Activated naive CD4-positive, alpha-beta T cell treated with anti-CD3 and anti-CD28 coated beads, Interleukin-2, amount 50 U/mL, for 72 hours (primary cell): ENCODE results near the gene SPTB. TPM values are rescaled to one million over a fixed set of nuclear protein-coding genes. Genes with fewer than 3 reads are reported as not detected.
"Not testable (repeated sequence)": the region's sequence is repeated elsewhere in the genome, so short reads cannot be mapped to it uniquely, and the experiment has no call there.

Experiments used
- ATAC-seq, 2 donors: fragments of 150-1000 bp; cut with Tn5 transposase; 2 replicates each; pipeline ENCODE4 v1.10.0; 2021; ENCODE audit warnings: mild to moderate bottlenecking in 2 of 2, moderate library complexity in 2 of 2
- DNase-seq, 2 donors: peaks; one replicate each; pipeline ENCODE4 v3.0.0; 2021 to 2022; ENCODE audit warnings: low spot score in 2 of 2
- H3K27ac Mint-ChIP-seq, 2 donors: one replicate each; pipeline ENCODE4 v1.8.0; 2022; ENCODE audit warnings: mild to moderate bottlenecking in 2 of 2, mixed read lengths in 2 of 2
- H3K36me3 Mint-ChIP-seq, 2 donors: one replicate each; pipeline ENCODE4 v1.8.0; 2022; ENCODE audit warnings: mixed read lengths in 2 of 2
- H3K9me3 Mint-ChIP-seq, 2 donors: one replicate each; pipeline ENCODE4 v1.8.0; 2022; ENCODE audit warnings: mixed read lengths in 2 of 2
- total RNA-seq, 2 donors: library from RNA; stranded (reverse); gene quantifications; one replicate each; pipeline ENCODE4 v1.2.3, GENCODE V29; 2022

Gene SPTB
- total RNA-seq, 2 donors from 2014 or later: 0.41 to 0.66 TPM

DNA sequence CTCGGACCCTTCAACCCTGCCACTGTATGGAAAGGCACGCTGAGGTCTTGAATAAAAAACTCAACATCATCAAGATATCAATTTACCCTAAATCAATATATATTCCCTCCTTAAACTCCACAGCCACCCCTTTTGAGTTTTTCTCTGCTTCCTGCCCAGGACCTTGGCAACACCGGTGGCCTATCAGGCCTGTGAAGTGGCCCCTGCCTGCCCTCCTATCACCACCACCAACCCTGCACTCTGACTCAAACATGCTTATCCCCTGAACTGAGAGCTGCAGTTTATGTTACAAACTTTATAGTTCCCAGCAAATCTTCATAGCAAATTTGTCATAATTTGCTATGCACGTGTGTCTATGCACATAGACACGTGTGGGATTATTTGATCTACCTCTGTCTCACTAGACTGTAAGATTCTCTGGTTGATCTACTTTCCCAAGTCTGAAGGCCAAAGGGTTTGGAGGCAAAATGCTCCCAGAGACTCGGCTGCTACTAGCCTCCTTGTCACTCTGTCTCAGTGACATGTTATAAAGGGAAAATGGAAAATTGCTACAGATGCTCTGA lies 63.4 kb downstream of the SPTB start:
- no peak for DNase-seq
- Mint-ChIP-seq H3K36me3 (no peaks in the 10 kb centered on the region), H3K9me3 (no peaks in the 10 kb centered on the region), H3K27ac (no peak overlapping the region)
- ATAC-seq: no peak

GRCh38 chr14:64815257-64815656 lies 64.5 kb downstream of the SPTB start:
- no peaks in the 10 kb centered on the region for H3K9me3 Mint-ChIP-seq
- DNase-seq (no peak), ATAC-seq (no peak)
- no peak overlapping the region for H3K27ac Mint-ChIP-seq
- H3K36me3 Mint-ChIP-seq: no peaks in the 10 kb centered on the region

- ATAC-seq (peak in 1 of 2 donors; percentile 49), DNase-seq (peak in 1 of 2 donors; percentile 17)
- Mint-ChIP-seq H3K9me3 (no peaks in the 10 kb centered on the region), H3K36me3 (no peaks in the 10 kb centered on the region), H3K27ac (no peak overlapping the region)
Measured at GRCh38 chr14:64812412-64812811, 67.3 kb downstream of the SPTB start.

GRCh38 chr14:64811676-64812075 lies 68.0 kb downstream of the SPTB start:
- Mint-ChIP-seq H3K36me3 (no peaks in the 10 kb centered on the region), H3K9me3 (no peaks in the 10 kb centered on the region), H3K27ac (no peak overlapping the region)
- DNase-seq (no peak), ATAC-seq (no peak)

- H3K9me3 Mint-ChIP-seq: no peaks in the 10 kb centered on the region
- H3K36me3 Mint-ChIP-seq: no peaks in the 10 kb centered on the region
- H3K27ac Mint-ChIP-seq: no peak overlapping the region
- DNase-seq (no peak), ATAC-seq (no peak)
Measured at GRCh38 chr14:64808449-64808848, 71.3 kb downstream of the SPTB start.

GRCh38 chr14:64807551-64807950 lies 72.2 kb downstream of the SPTB start:
- Mint-ChIP-seq H3K36me3 (no peaks in the 10 kb centered on the region), H3K27ac (no peak overlapping the region), H3K9me3 (no peaks in the 10 kb centered on the region)
- DNase-seq (no peak), ATAC-seq (no peak)

DNA sequence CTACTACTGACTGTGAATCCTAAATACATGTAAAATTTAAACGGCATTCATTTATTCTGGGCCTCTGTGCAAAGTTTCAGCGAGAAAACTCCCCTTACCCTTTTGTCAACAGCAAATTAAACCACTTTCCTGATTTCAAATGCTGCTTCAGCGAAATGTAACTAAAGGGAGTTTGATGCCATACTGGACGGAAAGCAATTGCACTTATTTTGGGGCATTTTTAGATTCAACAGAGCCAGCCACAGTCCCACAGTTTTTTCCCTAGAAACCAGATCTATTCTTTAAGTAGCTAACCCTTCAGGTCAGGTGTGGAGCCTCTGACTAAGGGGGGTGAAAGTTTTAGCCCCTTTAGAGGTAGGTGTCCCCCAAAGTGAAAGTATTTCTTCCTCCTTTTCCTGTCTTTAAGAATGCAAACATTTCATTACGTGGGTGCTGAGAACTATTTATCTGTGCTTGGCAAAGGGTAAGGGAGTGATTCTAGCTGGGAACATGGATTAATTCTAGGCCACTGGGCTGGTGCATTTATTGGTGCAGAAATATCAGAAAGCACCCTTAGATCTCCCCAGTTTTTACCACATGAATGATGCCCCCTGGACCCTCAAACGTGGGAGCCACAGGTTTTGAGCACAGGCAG lies 72.7 kb downstream of the SPTB start:
- DNase-seq: no peak
- no peak for ATAC-seq
- H3K36me3 Mint-ChIP-seq: no peaks in the 10 kb centered on the region
- H3K9me3 Mint-ChIP-seq: no peaks in the 10 kb centered on the region
- no peak overlapping the region for H3K27ac Mint-ChIP-seq

DNA sequence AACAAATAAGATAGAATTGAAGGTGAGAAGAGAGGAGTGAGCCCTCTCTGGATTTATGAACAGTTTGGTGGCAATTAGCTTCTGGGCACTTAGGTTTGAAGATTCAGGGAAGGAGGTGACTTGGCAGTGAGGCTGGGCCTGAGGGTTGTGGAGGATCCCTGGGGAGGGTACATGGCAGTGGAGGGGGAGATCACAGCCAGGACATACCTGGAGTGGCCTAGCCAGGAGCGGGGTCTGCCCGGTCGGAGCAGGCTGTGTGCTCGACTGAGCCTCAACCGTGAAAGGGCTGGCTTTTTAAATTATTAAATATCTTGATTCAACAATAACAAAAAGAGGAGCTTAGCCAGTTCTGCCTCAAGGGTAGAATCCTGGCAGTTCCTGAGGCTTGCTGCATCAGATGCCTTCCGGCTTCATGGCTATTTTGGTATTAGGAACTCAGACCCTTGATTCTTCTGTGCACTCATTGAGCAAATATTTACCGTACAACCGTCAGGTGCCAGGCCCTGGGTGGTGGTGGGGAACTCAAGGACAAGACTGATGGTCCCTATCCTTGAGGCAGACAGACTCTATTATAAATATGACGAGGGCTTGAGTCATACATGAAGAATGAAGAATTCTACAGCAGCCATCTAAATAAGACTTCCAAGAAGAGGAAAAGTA lies 73.4 kb downstream of the SPTB start:
- Mint-ChIP-seq H3K27ac (peak overlapping the region in 1 of 2 donors; percentile 20), H3K36me3 (no peaks in the 10 kb centered on the region), H3K9me3 (no peaks in the 10 kb centered on the region)
- DNase-seq: no peak
- no peak for ATAC-seq

GRCh38 chr14:64805646-64806045 lies 74.1 kb downstream of the SPTB start:
- not testable (repeated sequence) for H3K9me3 Mint-ChIP-seq, H3K36me3 Mint-ChIP-seq, ATAC-seq, DNase-seq
- H3K27ac Mint-ChIP-seq: peak overlapping the region in 1 of 2 donors; percentile 20

GRCh38 chr14:64804754-64805260 lies 74.9 kb downstream of the SPTB start:
- no peaks in the 10 kb centered on the region for H3K36me3 Mint-ChIP-seq
- no peak for ATAC-seq
- H3K27ac Mint-ChIP-seq: no peak overlapping the region
- H3K9me3 Mint-ChIP-seq: no peaks in the 10 kb centered on the region
- no peak for DNase-seq

GRCh38 chr14:64801800-64802199 lies 77.9 kb downstream of the SPTB start:
- no peak for ATAC-seq
- Mint-ChIP-seq H3K9me3 (no peaks in the 10 kb centered on the region), H3K27ac (no peak overlapping the region), H3K36me3 (no peaks in the 10 kb centered on the region)
- no peak for DNase-seq

- Mint-ChIP-seq H3K36me3 (no peaks in the 10 kb centered on the region), H3K9me3 (no peaks in the 10 kb centered on the region), H3K27ac (no peak overlapping the region)
- ATAC-seq (no peak), DNase-seq (no peak)
Measured at GRCh38 chr14:64801046-64801445, 78.7 kb downstream of the SPTB start.

GRCh38 chr14:64800000-64800399 lies 79.7 kb downstream of the SPTB start:
- no peak overlapping the region for H3K27ac Mint-ChIP-seq
- ATAC-seq (no peak), DNase-seq (no peak)
- no peaks in the 10 kb centered on the region for H3K9me3 Mint-ChIP-seq
- H3K36me3 Mint-ChIP-seq: no peaks in the 10 kb centered on the region

GRCh38 chr14:64799555-64799954 lies 80.2 kb downstream of the SPTB start:
- DNase-seq: no peak
- H3K9me3 Mint-ChIP-seq: no peaks in the 10 kb centered on the region
- no peak overlapping the region for H3K27ac Mint-ChIP-seq
- ATAC-seq: no peak
- H3K36me3 Mint-ChIP-seq: no peaks in the 10 kb centered on the region

DNA sequence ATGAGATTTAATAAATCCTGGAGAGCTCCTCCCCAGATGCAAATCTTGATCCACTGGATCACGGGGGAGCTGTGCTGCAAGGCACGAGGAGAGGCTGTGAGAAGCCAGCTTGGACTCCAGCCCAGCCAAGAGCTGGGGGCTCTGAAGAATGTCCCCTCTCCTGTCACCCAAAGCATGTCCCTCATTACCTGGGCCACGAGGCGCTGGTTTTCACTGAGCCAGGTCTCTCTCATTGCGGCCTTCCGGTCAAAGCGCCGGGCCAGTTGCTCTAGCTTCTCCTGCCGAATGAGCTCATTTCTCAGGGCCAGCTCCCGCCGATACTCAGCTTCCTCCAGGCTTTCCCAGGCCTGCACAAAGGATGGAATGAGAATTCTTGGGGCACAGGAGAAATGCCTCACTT lies 83.3 kb downstream of the SPTB start:
- no peak overlapping the region for H3K27ac Mint-ChIP-seq
- no peak for ATAC-seq
- H3K9me3 Mint-ChIP-seq: no peaks in the 10 kb centered on the region

DNA sequence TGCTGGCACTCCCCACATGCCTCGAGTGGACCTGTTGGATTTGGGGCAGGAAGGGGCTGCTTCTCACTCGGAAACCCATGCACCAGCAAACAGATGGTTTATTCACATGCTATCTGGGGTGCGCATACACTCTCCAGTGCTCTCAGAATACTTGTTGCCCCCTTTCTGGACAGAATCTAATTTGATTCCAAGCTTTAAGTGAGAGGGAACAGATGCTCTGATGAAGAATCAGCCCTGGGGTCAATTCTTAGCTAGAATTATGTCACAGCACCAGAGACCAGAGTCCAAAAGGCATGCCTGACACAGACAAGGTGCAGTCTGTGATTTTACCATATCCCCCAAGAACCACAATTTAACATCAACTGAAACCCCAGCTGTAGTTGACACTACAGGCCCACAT lies 83.8 kb downstream of the SPTB start:
- H3K9me3 Mint-ChIP-seq: no peaks in the 10 kb centered on the region
- DNase-seq (no peak), ATAC-seq (no peak)

More for the DNA sequence above, 83.3 kb downstream of the SPTB start:
- no peak for DNase-seq
- H3K36me3 Mint-ChIP-seq: no peaks in the 10 kb centered on the region

GRCh38 chr14:64795211-64795610 lies 84.5 kb downstream of the SPTB start:
- Mint-ChIP-seq H3K9me3 (no peaks in the 10 kb centered on the region), H3K27ac (no peak overlapping the region), H3K36me3 (no peaks in the 10 kb centered on the region)
- ATAC-seq (no peak), DNase-seq (no peak)

More for the DNA sequence above, 83.8 kb downstream of the SPTB start:
- H3K36me3 Mint-ChIP-seq: no peaks in the 10 kb centered on the region
- no peak overlapping the region for H3K27ac Mint-ChIP-seq
